ENCODE measurements around the gene GABBR2. TPM values are rescaled to one million over a fixed set of nuclear protein-coding genes. Genes with fewer than 3 reads are reported as not detected.

GABBR2 gene
- total RNA-seq, 1 donor from 2014 or later: 0.24 TPM

DNA sequence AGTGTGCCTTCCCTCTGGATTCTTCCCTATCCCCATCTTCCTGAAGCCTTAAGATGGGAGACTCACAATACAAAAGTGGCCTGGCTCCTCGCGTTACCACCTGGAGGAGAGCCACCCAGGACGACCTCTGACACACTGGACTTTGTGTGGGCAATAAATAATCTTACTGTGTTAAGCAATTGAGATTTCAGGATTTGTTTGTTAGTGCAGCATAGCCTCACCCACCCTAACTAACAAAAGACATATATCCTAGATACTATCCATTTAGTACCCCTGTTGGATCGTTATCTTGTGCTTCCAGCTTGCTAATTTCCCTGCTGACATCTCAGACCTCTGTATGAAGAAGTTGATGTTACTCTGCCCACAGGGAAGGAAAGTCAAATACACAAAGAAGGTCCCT lies 7.9 kb downstream of the GABBR2 start:
- no peak for TF ChIP-seq CTCF (IDR thresholded peaks at IDR 0.05)
- peaks cover 26% of the 10 kb centered on the region for H3K27me3 ChIP-seq (ENCODE audit: low read depth)
- DNase-seq (no peak), ATAC-seq (no peak)
- intact Hi-C loops (cut with DNase I): no loop called here
- no peak overlapping the region for H3K4me3 ChIP-seq
- H3K27ac ChIP-seq: no peak overlapping the region
- H3K4me1 ChIP-seq: no peaks in the 10 kb centered on the region
- no peaks in the 10 kb centered on the region for H3K9me3 ChIP-seq
- no peaks in the 10 kb centered on the region for H3K36me3 ChIP-seq

GRCh38 chr9:98698856-98699255 lies 9.9 kb downstream of the GABBR2 start:
- H3K27me3 ChIP-seq (ENCODE audit: low read depth): peaks cover 14% of the 10 kb centered on the region
- H3K4me1 ChIP-seq: no peaks in the 10 kb centered on the region
- no peaks in the 10 kb centered on the region for H3K36me3 ChIP-seq
- ATAC-seq: no peak
- H3K4me3 ChIP-seq: no peak overlapping the region
- H3K27ac ChIP-seq: no peak overlapping the region
- no peak for DNase-seq
- H3K9me3 ChIP-seq: no peaks in the 10 kb centered on the region
- intact Hi-C loops (cut with DNase I): no loop called here
- no peak for TF ChIP-seq CTCF (IDR thresholded peaks at IDR 0.05)

GRCh38 chr9:98694943-98695342 lies 13.8 kb downstream of the GABBR2 start:
- ATAC-seq: no peak
- no peaks in the 10 kb centered on the region for H3K36me3 ChIP-seq

GRCh38 chr9:98692392-98692791 lies 16.3 kb downstream of the GABBR2 start:
- no peaks in the 10 kb centered on the region for H3K4me1 ChIP-seq
- TF ChIP-seq CTCF (IDR thresholded peaks at IDR 0.05): no peak

More at GRCh38 chr9:98694943-98695342, 13.8 kb downstream of the GABBR2 start:
- DNase-seq: no peak
- Histone ChIP-seq H3K27ac (no peak overlapping the region), H3K4me1 (no peaks in the 10 kb centered on the region), H3K27me3 (ENCODE audit: low read depth) (peaks cover 8% of the 10 kb centered on the region), H3K4me3 (no peak overlapping the region), H3K9me3 (no peaks in the 10 kb centered on the region)
- TF ChIP-seq CTCF (IDR thresholded peaks at IDR 0.05): no peak
- intact Hi-C loops (cut with DNase I): no loop called here

DNA sequence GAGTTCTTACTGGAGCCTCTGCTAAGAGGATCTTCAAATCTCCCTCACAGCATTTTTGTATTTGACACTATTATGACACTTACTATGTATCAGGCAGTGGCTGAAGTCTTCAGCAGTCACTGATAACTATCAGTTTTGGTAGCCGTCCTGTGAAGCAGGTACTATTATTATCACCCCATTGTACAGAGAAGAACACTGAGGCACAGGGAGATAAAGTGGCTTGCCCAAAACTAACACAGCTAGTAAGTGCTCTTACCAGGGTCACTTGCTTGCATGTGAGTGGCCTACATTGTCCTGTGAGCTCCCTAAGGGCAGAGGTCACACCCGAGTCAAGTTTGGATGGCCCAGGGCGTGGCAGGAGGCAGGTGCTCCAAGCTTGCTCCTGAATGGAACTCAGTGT lies 16.8 kb downstream of the GABBR2 start:
- DNase-seq: no peak
- Histone ChIP-seq H3K27ac (no peak overlapping the region), H3K4me1 (no peaks in the 10 kb centered on the region), H3K36me3 (no peaks in the 10 kb centered on the region), H3K9me3 (no peaks in the 10 kb centered on the region), H3K27me3 (ENCODE audit: low read depth) (peaks cover 8% of the 10 kb centered on the region), H3K4me3 (no peak overlapping the region)
- no peak for TF ChIP-seq CTCF (IDR thresholded peaks at IDR 0.05)
- ATAC-seq: no peak
- intact Hi-C loops (cut with DNase I): no loop called here

More at GRCh38 chr9:98692392-98692791, 16.3 kb downstream of the GABBR2 start:
- no peak overlapping the region for H3K4me3 ChIP-seq
- H3K9me3 ChIP-seq: no peaks in the 10 kb centered on the region
- H3K36me3 ChIP-seq: no peaks in the 10 kb centered on the region
- peaks cover 8% of the 10 kb centered on the region for H3K27me3 ChIP-seq (ENCODE audit: low read depth)
- ATAC-seq: no peak
- H3K27ac ChIP-seq: no peak overlapping the region
- DNase-seq: no peak
- intact Hi-C loops (cut with DNase I): no loop called here

DNA sequence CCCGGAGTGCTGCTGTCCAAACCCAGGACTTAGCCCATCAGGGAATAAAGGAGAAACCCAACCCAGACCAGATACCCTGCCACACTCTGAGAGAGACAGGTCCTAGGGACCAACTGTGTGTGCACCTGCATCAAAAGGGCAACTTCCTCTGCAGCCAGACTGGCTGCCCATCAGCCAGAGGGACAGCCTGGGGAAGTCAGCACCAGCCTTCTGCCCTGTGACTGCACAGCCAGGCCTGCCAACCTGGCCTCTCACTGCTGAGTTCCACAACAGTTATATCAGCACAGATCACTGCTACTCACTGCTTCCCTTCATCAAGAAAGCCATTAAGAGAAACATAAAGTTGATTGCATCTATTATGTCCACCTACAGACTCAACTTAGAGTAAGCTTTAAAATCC lies 18.0 kb downstream of the GABBR2 start:
- Histone ChIP-seq H3K4me1 (no peaks in the 10 kb centered on the region), H3K27me3 (ENCODE audit: low read depth) (peaks cover 5% of the 10 kb centered on the region), H3K4me3 (no peak overlapping the region), H3K9me3 (no peaks in the 10 kb centered on the region), H3K27ac (no peak overlapping the region), H3K36me3 (no peaks in the 10 kb centered on the region)
- intact Hi-C loops (cut with DNase I): no loop called here
- ATAC-seq: no peak
- no peak for TF ChIP-seq CTCF (IDR thresholded peaks at IDR 0.05)
- no peak for DNase-seq

Data from lower lobe of right lung (tissue), 2 donors.